GM12891 (cell line): ENCODE data around the gene PEX5L.

ENCODE experiments used
- DNase-seq: peaks from one replicate; pipeline ENCODE4 v3.0.0; 2011; ENCODE audit warnings: low spot score; ENCODE audit not compliant: insufficient read length
- FAIRE-seq: peaks from 2 replicates; lab custom pipeline; 2011; peaks lifted over from hg19 to GRCh38; lab: Jason Lieb, UNC
- PAX5 ChIP-seq: IDR thresholded peaks from 2 replicates; pipeline ENCODE4 v1.6.1; 2011; ENCODE audit warnings: low read length, moderate library complexity, mild to moderate bottlenecking; ENCODE audit not compliant: insufficient read depth, severe bottlenecking
- POLR2A ChIP-seq: IDR thresholded peaks from 2 replicates; pipeline ENCODE4 v1.6.1; 2011; ENCODE audit warnings: low read depth, low read length, control low read depth
- POLR2AphosphoS5 ChIP-seq: IDR thresholded peaks from 2 replicates; pipeline ENCODE4 v1.6.1; 2011; ENCODE audit warnings: low read depth, low read length, control low read depth
- POU2F2 ChIP-seq: IDR thresholded peaks from 2 replicates; pipeline ENCODE4 v1.6.1; 2011; ENCODE audit warnings: low read depth, mild to moderate bottlenecking, control low read depth, low read length, moderate library complexity
- SPI1 ChIP-seq: IDR thresholded peaks from 2 replicates; pipeline ENCODE4 v1.6.1; 2011; ENCODE audit warnings: low read depth, low read length, control low read depth
- TAF1 ChIP-seq: IDR thresholded peaks from 2 replicates; pipeline ENCODE4 v1.6.1; 2011; ENCODE audit warnings: low read depth, low read length, control low read depth

PEX5L gene

DNA sequence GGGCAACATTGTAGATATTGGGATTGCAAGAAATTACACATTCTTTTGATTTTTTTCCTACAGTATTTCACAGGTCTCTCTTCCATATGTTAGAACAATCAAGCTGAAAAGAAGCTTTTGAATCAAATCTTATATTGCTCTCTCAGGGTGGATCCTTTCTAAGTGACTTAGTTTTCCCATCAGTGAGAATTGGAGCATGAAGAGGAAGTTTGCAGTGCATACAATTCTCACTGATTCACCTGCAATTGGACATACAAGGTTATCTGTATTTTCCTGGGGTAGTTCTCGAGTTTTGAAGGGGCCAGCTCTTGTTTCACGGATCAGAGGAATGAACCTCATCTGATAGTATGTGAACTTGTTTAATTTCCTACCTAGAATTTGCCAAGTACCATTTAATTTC is 150.8 kb downstream of the PEX5L start:
- DNase-seq (no peak), FAIRE-seq (peak; percentile 72)
- TF ChIP-seq POU2F2 (no peak), POLR2AphosphoS5 (no peak), PAX5 (no peak), SPI1 (no peak), TAF1 (no peak), POLR2A (no peak)

DNA sequence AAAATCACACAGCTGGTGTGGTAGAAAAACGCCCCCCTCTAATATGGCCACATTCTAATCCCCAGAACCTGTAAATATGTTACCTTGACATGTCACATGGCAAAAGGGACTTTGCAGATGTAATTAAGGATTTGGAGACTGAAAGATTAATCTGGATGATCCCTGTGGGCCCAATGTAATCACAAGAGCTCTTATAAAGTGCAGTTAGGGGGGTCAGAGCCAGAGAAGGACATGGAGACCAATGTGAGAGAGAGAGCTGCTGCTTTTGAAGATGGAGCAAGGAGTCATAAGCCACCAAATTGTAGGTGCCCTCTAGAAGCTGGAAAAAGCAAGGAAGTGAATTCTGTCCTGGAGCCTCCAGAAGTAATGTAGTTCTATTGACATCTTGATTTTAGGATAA is 152.6 kb downstream of the PEX5L start:
- TF ChIP-seq PAX5 (no peak), POLR2A (no peak), SPI1 (no peak), TAF1 (no peak), POU2F2 (no peak), POLR2AphosphoS5 (no peak)
- DNase-seq, result no peak

DNA sequence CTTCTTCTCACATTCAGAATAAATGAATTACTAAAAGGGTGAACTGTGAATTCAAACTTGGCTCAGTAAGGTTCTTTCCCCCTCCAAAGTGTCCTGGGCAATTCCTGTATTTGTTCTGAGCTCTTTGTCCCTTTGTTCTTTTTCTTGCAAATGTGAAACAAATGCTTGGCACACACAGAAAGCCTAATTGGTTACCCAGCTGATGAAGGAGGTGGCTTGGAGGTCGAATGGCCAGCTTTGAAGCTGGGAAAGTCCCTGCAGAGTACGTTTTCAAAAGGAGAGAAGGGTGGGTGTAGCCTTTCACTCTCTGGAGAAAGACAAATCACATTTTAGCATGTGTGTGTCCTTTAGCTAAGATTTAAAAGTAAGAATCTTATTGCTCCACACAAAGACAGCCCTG is 154.4 kb downstream of the PEX5L start:
- DNase-seq, result peak; percentile 9
- FAIRE-seq, result peak; percentile 83
- TF ChIP-seq PAX5 (no peak), SPI1 (no peak), TAF1 (no peak), POU2F2 (no peak), POLR2AphosphoS5 (no peak)

More for the DNA sequence above, 152.6 kb downstream of the PEX5L start:
- peak; percentile 43 for FAIRE-seq

DNA sequence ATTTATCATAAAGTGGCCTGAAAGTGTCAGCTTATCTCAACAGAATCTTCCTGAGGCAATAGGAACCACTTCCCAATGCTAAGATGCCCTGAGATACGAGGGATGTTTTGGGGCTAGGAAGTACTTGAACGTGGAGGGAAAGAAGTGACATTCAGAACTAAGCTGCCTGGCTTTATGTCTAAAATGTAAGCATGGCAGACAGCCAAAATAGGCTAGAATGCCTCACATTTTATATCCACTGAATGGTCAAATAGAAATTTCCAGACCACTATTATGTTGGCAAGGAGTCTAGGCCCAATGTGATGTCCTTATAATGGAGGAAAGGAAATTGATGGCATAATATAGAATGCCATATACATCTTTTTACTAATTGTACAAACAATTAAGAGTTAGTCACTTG is 154.9 kb downstream of the PEX5L start:
- FAIRE-seq, result peak; percentile 61
- TF ChIP-seq POU2F2, result no peak
- TF ChIP-seq POLR2A, result no peak
- no peak for TF ChIP-seq SPI1
- TF ChIP-seq PAX5, result no peak
- no peak for TF ChIP-seq TAF1
- TF ChIP-seq POLR2AphosphoS5, result no peak

DNA sequence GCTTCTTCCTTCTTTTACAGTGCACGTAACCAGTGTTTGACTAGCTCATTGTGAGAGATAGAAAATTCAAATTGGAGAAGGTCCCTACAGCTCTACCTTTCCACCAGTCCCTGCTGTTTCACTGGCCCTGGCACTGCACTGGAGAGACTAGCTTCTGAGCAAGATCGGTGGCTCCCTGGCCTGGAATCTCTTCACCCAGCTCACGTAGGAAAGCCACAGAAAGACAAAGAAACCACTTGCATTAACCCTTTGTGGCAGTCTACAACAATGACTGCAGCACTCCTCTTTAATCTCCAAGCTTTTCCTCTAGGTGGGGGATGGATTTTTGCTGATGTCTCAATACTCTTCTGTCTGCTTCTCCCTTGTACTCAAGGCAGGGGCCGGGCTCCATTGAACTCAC is 155.9 kb downstream of the PEX5L start:
- DNase-seq (no peak), FAIRE-seq (no peak)
- TF ChIP-seq POLR2A, result no peak
- TF ChIP-seq TAF1, result no peak
- no peak for TF ChIP-seq PAX5
- TF ChIP-seq SPI1, result no peak
- no peak for TF ChIP-seq POLR2AphosphoS5
- no peak for TF ChIP-seq POU2F2

More for the DNA sequence above, 154.9 kb downstream of the PEX5L start:
- no peak for DNase-seq

DNA sequence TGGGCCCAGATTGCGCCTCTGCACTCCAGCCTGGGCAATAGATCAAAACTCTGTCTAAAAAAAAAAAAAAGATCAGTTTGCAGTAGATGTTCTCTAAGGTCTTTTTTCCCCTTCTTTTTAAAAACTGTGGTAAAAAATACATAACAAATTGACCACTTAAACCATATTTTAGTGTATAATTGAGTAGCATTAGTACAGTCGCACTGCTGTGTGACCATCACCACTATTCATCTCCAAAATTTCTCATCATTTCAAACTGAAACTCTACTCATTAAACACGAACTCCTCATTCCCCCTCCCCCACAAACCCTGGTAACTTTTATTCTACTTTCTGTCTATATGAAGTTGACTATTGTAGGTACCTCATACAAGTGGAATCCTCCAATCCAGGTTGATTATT is 160.3 kb downstream of the PEX5L start:
- TF ChIP-seq POLR2A (no peak), SPI1 (no peak), PAX5 (no peak), POLR2AphosphoS5 (no peak), POU2F2 (no peak), TAF1 (no peak)
- FAIRE-seq (no peak), DNase-seq (no peak)

DNA sequence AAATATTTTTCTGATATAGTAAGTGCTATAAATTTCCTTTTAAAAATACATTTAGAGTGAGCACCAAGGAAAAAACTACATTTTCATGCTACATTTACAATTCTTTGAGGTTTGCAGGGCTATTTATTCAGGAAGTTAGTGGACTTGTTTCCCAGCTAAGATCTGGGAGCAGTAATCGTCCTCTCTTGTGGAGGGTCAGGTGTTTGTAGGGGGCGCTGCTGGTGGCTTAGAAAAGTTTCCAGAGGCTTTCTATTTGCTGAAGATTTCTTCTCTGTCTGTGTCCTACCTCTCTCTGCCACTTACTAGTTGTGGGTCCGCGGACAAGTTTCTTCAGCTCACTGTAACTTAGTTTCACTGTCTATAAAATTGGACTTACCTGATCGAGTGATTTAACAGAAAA is 163.9 kb downstream of the PEX5L start:
- DNase-seq (no peak), FAIRE-seq (no peak)
- no peak for TF ChIP-seq POU2F2
- TF ChIP-seq SPI1, result no peak
- no peak for TF ChIP-seq POLR2A
- no peak for TF ChIP-seq POLR2AphosphoS5
- TF ChIP-seq TAF1, result no peak
- TF ChIP-seq PAX5, result no peak

DNA sequence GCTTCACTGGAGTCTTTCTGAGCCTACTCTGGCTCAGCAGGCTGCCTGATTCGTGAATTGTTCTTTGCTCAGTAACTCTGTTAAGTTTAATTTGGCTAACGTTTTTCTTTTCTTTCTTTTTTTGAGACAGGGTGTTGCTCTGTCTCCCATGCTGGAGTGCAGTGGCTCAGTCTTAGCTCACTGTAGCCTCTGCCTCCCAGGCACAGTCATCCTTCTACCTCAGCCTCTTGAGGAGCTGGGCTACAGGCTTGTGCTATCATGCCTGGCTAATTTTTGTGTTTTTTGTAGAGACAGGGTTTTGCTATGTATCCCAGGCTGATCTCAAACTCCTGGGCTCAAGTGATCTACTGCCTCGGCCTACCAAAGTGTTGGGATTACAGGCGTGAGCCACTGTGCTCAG is 165.0 kb downstream of the PEX5L start:
- TF ChIP-seq TAF1 (no peak), SPI1 (no peak), POLR2A (no peak), POLR2AphosphoS5 (no peak), PAX5 (no peak)

DNA sequence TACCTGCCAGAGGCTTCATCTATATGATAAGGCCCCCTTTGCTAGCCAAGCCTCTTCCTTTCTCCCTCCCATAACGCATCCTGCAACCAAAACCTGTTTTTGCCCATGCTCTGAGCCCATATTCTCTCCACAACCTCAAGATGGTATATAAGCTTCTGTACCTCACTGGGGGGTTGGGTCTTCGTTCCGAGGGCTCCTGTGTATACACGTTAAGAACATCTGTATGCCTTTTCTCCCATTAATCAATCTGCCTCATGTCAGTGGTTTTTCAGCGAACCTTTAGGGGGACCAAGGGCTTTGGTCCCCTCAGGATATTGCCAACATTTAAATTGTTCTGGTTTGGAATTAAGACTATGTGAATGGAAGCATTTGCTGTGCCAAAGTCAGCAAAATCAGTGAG is 168.0 kb downstream of the PEX5L start:
- no peak for TF ChIP-seq PAX5
- TF ChIP-seq POU2F2, result no peak
- TF ChIP-seq POLR2A, result no peak
- TF ChIP-seq POLR2AphosphoS5, result no peak
- no peak for TF ChIP-seq TAF1
- no peak for TF ChIP-seq SPI1
- FAIRE-seq (no peak), DNase-seq (no peak)

More for the DNA sequence above, 165.0 kb downstream of the PEX5L start:
- no peak for FAIRE-seq
- no peak for DNase-seq

DNA sequence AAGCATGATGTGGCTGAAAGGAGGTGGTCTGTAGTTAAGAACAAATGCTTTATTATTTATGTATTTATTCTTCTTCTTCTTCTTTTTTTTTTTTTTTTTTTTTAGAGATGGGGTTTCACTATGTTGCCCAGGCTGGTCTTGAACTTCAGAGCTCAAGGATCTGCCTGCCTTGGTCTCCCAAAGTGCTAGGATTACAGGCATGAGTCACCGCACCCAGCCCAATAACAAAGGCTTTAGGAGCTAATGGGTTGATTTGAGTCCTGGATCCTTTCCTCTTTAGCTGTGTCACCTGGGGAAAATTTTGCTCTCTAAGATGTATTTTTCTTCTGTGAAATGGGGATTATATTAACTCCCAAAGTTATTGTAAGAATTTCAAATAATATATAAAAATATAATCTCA is 168.8 kb downstream of the PEX5L start:
- DNase-seq (no peak), FAIRE-seq (no peak)
- TF ChIP-seq POLR2AphosphoS5 (no peak), TAF1 (no peak), SPI1 (no peak), POU2F2 (no peak), PAX5 (no peak), POLR2A (no peak)
